GM18909 (cell line): ENCODE results near the gene UBE2O.

Experiments
- ATAC-seq: cut with Tn5 transposase; IDR thresholded peaks from one replicate; pipeline ENCODE4 v1.9.1; 2021; ENCODE audit warnings: mild to moderate bottlenecking; ENCODE audit not compliant: unreplicated experiment, poor library complexity

UBE2O gene

GRCh38 chr17:76487451-76488192 is 34.7 kb upstream of the UBE2O start:
- ATAC-seq: no peak

DNA sequence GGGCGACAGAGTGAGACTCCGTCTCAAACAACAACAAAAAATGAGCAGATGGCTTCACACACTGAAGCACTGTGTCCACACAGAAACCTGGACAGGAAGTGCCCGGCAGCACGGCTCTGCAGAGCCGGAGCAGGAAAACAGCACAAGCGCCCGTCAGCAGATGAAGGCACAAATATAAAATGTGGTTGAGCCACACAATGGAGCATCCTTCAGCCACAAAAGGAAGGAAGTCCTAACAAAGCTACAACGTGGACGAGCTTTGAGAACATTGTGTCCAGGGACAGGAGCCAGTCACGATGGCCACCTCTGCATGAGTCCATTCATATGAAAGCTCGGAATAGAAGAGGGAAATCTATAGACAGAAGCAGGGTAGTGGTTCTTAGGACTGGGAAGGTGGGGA is 32.6 kb upstream of the UBE2O start:
- ATAC-seq: no peak

DNA sequence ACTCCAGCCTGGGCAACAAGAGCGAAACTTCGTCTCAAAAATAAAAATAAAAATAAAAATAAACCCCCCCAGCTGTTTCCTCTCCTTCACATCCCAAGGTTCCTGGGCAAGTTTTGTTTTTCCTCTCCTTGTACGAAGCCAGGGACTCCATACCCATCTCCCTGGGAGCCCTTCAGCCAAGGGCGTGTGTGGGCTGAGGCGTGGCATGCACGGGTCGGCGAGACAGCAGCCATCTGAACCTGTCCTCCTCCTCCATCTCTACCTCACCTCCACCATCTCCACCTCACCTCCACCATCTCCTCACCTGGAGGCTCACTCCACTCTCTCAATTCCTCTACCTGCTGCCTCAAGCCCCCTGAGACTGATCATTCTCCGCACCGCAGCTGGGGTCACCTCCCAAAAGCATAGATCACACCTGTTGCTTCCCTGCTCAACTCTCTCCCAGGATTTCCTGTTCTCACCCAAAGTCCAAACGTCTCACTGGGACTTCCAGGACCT is 31.3 kb upstream of the UBE2O start:
- ATAC-seq: no peak

GRCh38 chr17:76481071-76481655 is 28.2 kb upstream of the UBE2O start:
- peak; percentile 69 for ATAC-seq

GRCh38 chr17:76480632-76481031 is 27.7 kb upstream of the UBE2O start:
- no peak for ATAC-seq

- no peak for ATAC-seq
Measured at GRCh38 chr17:76479515-76480060, 26.6 kb upstream of the UBE2O start.

DNA sequence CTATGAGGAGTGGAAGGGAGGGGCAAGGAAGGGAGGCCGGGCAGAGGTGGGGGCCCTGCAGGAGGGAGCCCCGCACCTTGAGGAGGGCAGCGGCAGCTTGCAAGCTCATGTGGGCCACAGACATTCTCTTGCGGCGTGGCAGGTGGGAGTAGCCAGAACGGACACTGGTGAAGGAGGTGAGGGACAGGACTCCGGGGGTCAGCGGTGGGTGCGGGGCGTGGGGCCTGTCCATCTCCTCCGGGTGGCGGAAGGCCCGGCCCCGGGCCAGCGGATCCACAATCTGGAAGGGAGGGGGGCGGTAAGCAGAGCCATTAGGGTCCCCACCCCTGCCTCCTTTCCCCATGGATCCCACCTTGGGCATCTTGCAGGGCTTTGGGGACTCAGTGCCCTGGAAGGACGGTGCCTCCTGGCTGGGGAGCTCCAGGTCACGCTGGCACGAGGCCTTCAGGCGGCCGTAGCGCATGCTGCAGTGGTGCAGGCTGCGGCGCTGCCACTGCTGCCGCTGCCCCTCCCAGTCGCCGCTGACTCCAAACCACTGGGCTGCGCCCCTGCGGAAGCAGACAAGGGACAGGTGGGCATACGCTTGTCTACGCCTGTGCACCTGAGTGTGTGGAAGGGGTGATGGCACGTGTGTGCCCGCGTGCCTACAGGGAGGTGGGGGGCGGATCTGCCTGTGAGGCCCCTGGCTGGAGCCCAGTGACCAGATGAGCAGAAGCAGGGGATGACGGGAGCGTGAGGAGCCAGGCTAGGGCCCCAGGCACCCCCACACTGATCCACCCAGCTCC is 26.0 kb upstream of the UBE2O start:
- no peak for ATAC-seq

GRCh38 chr17:76478097-76478496 is 25.1 kb upstream of the UBE2O start:
- no peak for ATAC-seq

GRCh38 chr17:76477576-76477975 is 24.6 kb upstream of the UBE2O start:
- no peak for ATAC-seq

GRCh38 chr17:76476736-76477135 is 23.8 kb upstream of the UBE2O start:
- no peak for ATAC-seq

- ATAC-seq: no peak
Measured at GRCh38 chr17:76475302-76475701, 22.4 kb upstream of the UBE2O start.

DNA sequence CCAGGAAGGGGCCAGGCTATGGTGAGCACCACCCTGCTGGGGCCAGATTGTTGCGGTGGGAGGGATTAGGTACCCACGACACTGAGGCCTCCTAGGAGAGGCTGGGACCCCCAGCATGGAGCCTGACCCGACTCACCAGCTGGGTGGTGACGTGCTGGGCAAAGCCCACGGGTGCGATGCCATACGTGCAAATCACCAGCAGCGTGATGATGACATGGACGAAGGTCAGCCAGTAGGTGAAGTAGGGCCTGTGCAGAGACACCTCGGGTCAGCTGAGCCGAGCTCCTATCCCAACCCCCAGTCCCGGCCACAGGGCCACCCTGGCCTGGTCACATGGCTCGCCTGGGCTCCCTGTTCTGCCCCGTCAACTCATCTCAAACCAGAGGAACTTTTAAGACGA is 21.9 kb upstream of the UBE2O start:
- ATAC-seq: no peak

GRCh38 chr17:76474238-76474637 is 21.3 kb upstream of the UBE2O start:
- no peak for ATAC-seq

DNA sequence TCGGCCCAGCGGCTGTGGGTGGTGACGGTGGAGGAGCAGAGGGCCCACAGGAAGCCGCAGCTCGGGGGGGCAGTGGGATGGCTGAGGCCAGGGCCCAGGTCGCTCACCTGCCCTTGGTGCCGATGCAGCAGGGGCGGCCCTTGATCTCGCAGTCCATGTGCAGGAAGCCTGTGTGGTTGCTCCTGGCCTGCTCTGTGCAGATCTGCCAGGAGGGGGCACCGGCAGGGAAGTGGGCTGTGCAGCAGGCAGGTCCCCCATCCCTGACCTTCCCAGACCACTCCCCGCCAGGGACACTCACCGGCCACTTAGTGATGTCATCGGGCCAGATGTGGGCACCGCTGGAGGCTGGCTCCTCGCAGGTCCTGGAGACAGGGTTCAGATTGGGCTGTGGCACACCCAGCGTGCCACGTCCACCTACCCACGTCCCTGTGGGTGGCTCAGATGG is 20.6 kb upstream of the UBE2O start:
- no peak for ATAC-seq

- no peak for ATAC-seq
Measured at GRCh38 chr17:76472726-76473125, 19.8 kb upstream of the UBE2O start.

GRCh38 chr17:76472258-76472645 is 19.3 kb upstream of the UBE2O start:
- no peak for ATAC-seq

- ATAC-seq: no peak
Measured at GRCh38 chr17:76471498-76472257, 18.7 kb upstream of the UBE2O start.

- ATAC-seq: no peak
Measured at GRCh38 chr17:76469991-76470739, 17.2 kb upstream of the UBE2O start.
